GM12878 (cell line): ENCODE measurements around the gene PKHD1.

ENCODE experiments used
- BCLAF1 ChIP-seq: fragments of 450-650 bp; IDR thresholded peaks from 2 replicates; pipeline ENCODE4 v1.6.1; 2017; ENCODE audit warnings: antibody characterized with exemption, mild to moderate bottlenecking, moderate library complexity
- CTCF ChIP-seq, 3 experiments: IDR thresholded peaks in 2 of 3; conservative IDR thresholded peaks in 1 of 3; 2 replicates each; pipeline ENCODE4 v1.5.1; 2011; ENCODE audit warnings: low read depth in 3 of 3, low read length in 3 of 3, mild to moderate bottlenecking in 3 of 3, control low read depth in 2 of 3, moderate library complexity in 2 of 3, inconsistent platforms in 1 of 3, mixed read lengths in 1 of 3; ENCODE audit not compliant: control insufficient read depth in 2 of 3, insufficient read depth in 1 of 3; ENCODE audit errors: extremely low read depth in 1 of 3
- E2F4 ChIP-seq: IDR thresholded peaks from 2 replicates; pipeline ENCODE4 v1.6.1; 2012; ENCODE audit warnings: low read depth, low read length, improper control_type of control experiment
- FOXM1 ChIP-seq: IDR thresholded peaks from 2 replicates; pipeline ENCODE4 v1.6.1; 2012; ENCODE audit warnings: low read depth, mild to moderate bottlenecking, inconsistent platforms, low read length, moderate library complexity
- POLR2AphosphoS5 ChIP-seq: IDR thresholded peaks from 2 replicates; pipeline ENCODE4 v1.6.1; 2011; ENCODE audit warnings: mild to moderate bottlenecking, low read length, inconsistent platforms
- TARDBP ChIP-seq: IDR thresholded peaks from 2 replicates; pipeline ENCODE4 v1.6.1; 2016; ENCODE audit warnings: borderline replicate concordance
- ZNF24 ChIP-seq: fragments of 450-650 bp; IDR thresholded peaks from 2 replicates; pipeline ENCODE4 v1.6.1; 2017; ENCODE audit warnings: antibody characterized with exemption, mild to moderate bottlenecking

- TF ChIP-seq CTCF (IDR thresholded peaks at IDR 0.05 in 2 of 3, conservative IDR thresholded peaks at IDR 0.05 in 1 of 3; ENCODE audit: control insufficient read depth in 2 of 3, extremely low read depth in 1 of 3, insufficient read depth in 1 of 3, low read depth in 3 of 3, low read length in 3 of 3) (no peak), POLR2AphosphoS5 (no peak), BCLAF1 (no peak), ZNF24 (no peak), E2F4 (no peak), TARDBP (no peak), FOXM1 (no peak)
Measured at GRCh38 chr6:51571168-51571567, 516.2 kb downstream of the PKHD1 start.
